Large intestine (tissue), 3 donors: ENCODE results near the gene CSNK1G1. TPM values are rescaled to one million over a fixed set of nuclear protein-coding genes. Genes with fewer than 3 reads are reported as not detected.

Experiments
- DNase-seq, 2 donors: peaks; one replicate each; pipeline versions ENCODE4 v3.0.0 to v3.0.0-alpha.2; 2013
- H3K27ac ChIP-seq: one replicate; pipeline ENCODE4 v1.5.1; 2013; ENCODE audit warnings: low read length
- H3K27me3 ChIP-seq: 2 replicates; pipeline ENCODE4 v1.6.1; 2013; ENCODE audit warnings: low read length; ENCODE audit not compliant: control insufficient read depth, insufficient read depth
- H3K36me3 ChIP-seq: 2 replicates; pipeline ENCODE4 v1.6.1; 2013; ENCODE audit warnings: low read length; ENCODE audit not compliant: control insufficient read depth, insufficient read depth
- H3K4me1 ChIP-seq: one replicate; pipeline ENCODE4 v1.6.1; 2013; ENCODE audit warnings: low read length; ENCODE audit not compliant: control insufficient read depth, insufficient read depth
- H3K4me3 ChIP-seq: one replicate; pipeline ENCODE4 v1.5.1; 2013; ENCODE audit warnings: low read length
- H3K9me3 ChIP-seq: one replicate; pipeline ENCODE4 v1.6.1; 2013; ENCODE audit warnings: mild to moderate bottlenecking, low read depth, low read length, moderate library complexity; ENCODE audit not compliant: control insufficient read depth
- WGBS: methylation state at CpG from one replicate; pipeline ENCODE4 v1.1.5; 2013; ENCODE audit warnings: low lambda C conversion rate; ENCODE audit not compliant: insufficient coverage; 5-methylcytosine and 5-hydroxymethylcytosine counted together
- polyA plus RNA-seq: library from polyadenylated mRNA; unstranded; fragments of 120-200 nt; gene quantifications from one replicate; pipeline ENCODE4 v1.2.1, GENCODE V29; 2013

Gene CSNK1G1
- polyA plus RNA-seq, 1 donor, result 11.9 TPM

- H3K36me3 ChIP-seq, result peaks cover 9% of the 10 kb centered on the region
- WGBS, result 40% methylated on average over 1 of the region's 3 CpGs
- peak in 1 of 2 donors; percentile 29 for DNase-seq
- H3K4me3 ChIP-seq, result no peak overlapping the region
- H3K4me1 ChIP-seq, result no peaks in the 10 kb centered on the region
- no peak overlapping the region for H3K27ac ChIP-seq
- no peaks in the 10 kb centered on the region for H3K9me3 ChIP-seq
- H3K27me3 ChIP-seq, result no peaks in the 10 kb centered on the region
These were observed 146.2 kb downstream of the CSNK1G1 start for GRCh38 chr15:64209680-64210334.

- H3K27ac ChIP-seq, result no peak overlapping the region
- H3K27me3 ChIP-seq, result no peaks in the 10 kb centered on the region
- no peak overlapping the region for H3K4me3 ChIP-seq
- peaks cover 29% of the 10 kb centered on the region for H3K36me3 ChIP-seq
- no peak for DNase-seq
- no peaks in the 10 kb centered on the region for H3K9me3 ChIP-seq
- no peaks in the 10 kb centered on the region for H3K4me1 ChIP-seq
These were observed 150.8 kb downstream of the CSNK1G1 start for GRCh38 chr15:64205202-64205601.

DNA sequence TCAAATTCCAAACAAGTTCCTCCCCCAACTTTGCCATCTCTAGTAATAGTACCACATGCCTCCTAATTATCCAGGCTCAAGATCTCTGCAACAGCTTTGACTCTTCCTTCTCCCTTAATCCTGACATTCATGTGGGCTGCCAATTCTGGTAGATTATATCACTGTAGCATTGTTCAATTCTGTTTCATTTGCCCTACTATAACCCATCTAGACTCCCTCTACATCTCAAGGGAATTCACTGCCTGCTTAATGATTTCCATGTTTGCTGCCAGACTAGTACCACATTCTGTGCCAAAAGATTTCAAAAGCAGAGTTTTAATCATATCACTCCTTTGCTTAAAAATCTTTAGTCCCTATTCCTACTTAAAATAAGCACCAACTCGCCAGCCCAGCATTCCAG, 158.5 kb downstream of the CSNK1G1 start:
- DNase-seq, result no peak
- peaks cover 12% of the 10 kb centered on the region for H3K36me3 ChIP-seq
- H3K27ac ChIP-seq, result no peak overlapping the region
- no peak overlapping the region for H3K4me3 ChIP-seq
- H3K4me1 ChIP-seq, result no peaks in the 10 kb centered on the region
- WGBS, result no CpG with 5 or more reads among the region's 1 CpG
- H3K27me3 ChIP-seq, result no peaks in the 10 kb centered on the region
- no peaks in the 10 kb centered on the region for H3K9me3 ChIP-seq

- no peaks in the 10 kb centered on the region for H3K4me1 ChIP-seq
- DNase-seq, result peak in 1 of 2 donors; percentile 20
- no peaks in the 10 kb centered on the region for H3K9me3 ChIP-seq
- no peak overlapping the region for H3K27ac ChIP-seq
- no peaks in the 10 kb centered on the region for H3K27me3 ChIP-seq
- H3K4me3 ChIP-seq, result no peak overlapping the region
- peaks cover 2% of the 10 kb centered on the region for H3K36me3 ChIP-seq
- WGBS, result no CpG with 5 or more reads among the region's 6 CpGs
These were observed 162.0 kb downstream of the CSNK1G1 start for GRCh38 chr15:64193971-64194370.

DNA sequence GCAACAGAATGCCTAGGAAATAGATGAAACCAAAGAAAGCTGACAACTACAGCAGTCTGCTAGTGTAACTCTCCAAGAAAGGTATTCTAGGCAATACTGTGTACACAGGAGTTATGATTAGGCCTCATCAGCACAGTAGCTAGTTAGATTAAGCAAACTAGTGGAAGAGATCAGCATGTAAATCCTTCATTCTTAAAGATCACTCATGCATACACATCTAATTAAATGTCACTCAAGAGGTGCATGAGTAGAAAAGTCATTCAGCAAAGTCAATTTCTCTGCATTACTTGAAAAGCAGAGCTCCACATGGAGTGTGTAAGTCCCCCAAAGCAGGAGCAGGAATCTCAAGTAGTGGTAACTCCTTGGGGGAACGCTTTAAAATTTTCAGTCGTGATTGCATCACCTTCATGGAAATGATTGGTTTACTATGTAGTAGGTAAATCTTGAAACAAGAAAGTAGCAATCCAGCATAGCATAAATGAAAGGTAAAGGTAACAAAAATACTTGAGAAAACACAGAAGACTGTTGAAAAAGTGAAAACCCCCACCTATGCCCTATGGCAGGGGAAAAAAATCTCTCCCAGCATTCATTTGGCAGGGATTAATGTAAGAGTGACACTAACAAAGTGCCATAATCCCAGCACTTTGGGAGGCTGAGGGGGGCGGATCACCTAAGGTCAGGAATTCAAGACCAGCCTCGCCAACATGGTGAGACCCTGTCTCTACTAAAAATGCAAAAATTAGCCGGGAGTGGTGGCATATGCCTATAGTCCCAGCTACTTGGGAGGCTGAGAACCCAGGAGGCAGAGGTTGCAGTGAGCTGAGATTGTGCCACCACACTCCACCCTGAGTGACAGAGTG, 163.8 kb downstream of the CSNK1G1 start:
- WGBS, result 90% methylated on average over 2 of the region's 5 CpGs
- H3K36me3 ChIP-seq, result peaks cover 6% of the 10 kb centered on the region
- H3K4me3 ChIP-seq, result no peak overlapping the region
- DNase-seq, result no peak
- no peaks in the 10 kb centered on the region for H3K27me3 ChIP-seq
- H3K27ac ChIP-seq, result no peak overlapping the region
- no peaks in the 10 kb centered on the region for H3K9me3 ChIP-seq
- no peaks in the 10 kb centered on the region for H3K4me1 ChIP-seq

DNA sequence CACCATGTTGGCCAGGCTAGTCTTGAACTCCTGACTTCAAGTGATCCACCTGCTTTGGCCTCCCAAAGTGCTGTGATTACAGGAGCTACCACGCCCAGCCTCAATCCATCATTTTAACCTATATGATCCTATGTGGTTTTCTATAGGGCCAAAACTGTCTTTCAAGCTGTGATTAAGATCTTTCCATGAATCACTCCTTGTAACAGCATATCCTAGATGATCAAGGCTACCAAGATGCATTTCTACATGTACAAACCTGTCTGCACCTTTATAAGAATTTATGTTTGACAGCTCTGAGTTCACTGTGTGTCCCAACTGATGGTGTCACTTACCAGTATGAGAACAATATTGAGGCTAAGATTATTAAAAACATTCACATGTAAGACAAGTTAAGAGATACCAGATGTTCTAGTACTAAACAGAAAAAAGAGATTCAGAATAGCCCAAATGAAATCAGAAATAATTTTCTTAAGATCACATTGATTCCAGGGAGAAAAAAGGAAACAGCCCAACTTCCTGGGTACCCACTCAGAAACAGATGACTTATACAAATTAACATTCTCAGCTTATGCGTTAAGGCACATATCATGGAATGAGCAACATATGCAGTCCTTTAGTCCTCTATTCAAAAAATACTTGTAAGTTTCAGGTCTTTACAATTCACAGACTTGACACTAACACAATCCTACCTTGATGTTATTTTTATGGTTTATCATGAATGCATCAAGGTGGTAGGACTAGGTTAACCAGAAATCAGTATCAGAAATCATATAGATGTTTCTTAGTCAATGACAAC, 168.4 kb downstream of the CSNK1G1 start:
- Histone ChIP-seq H3K36me3 (peaks cover 12% of the 10 kb centered on the region), H3K4me1 (no peaks in the 10 kb centered on the region), H3K27ac (no peak overlapping the region), H3K27me3 (no peaks in the 10 kb centered on the region), H3K9me3 (no peaks in the 10 kb centered on the region), H3K4me3 (no peak overlapping the region)
- WGBS, result 83% methylated on average over 1 of the region's 2 CpGs
- DNase-seq, result no peak

- Histone ChIP-seq H3K36me3 (peaks cover 16% of the 10 kb centered on the region), H3K9me3 (no peaks in the 10 kb centered on the region), H3K27me3 (no peaks in the 10 kb centered on the region), H3K4me1 (no peaks in the 10 kb centered on the region), H3K27ac (no peak overlapping the region), H3K4me3 (no peak overlapping the region)
- DNase-seq, result no peak
- WGBS, result 100% methylated on average over 3 of the region's 9 CpGs
These were observed 170.6 kb downstream of the CSNK1G1 start for GRCh38 chr15:64185146-64185911.

- Histone ChIP-seq H3K27me3 (no peaks in the 10 kb centered on the region), H3K4me3 (no peak overlapping the region), H3K27ac (no peak overlapping the region), H3K4me1 (no peaks in the 10 kb centered on the region), H3K36me3 (peaks cover 27% of the 10 kb centered on the region), H3K9me3 (no peaks in the 10 kb centered on the region)
- DNase-seq, result peak in 1 of 2 donors; percentile 11
- WGBS, result 92% methylated on average over 2 of the region's 4 CpGs
These were observed 173.1 kb downstream of the CSNK1G1 start for GRCh38 chr15:64182859-64183370.

GRCh38 chr15:64180235-64180824, 175.6 kb downstream of the CSNK1G1 start:
- H3K36me3 ChIP-seq, result peaks cover 32% of the 10 kb centered on the region
- H3K4me1 ChIP-seq, result no peaks in the 10 kb centered on the region
- 33% methylated on average over 1 of the region's 8 CpGs for WGBS
- no peaks in the 10 kb centered on the region for H3K27me3 ChIP-seq
- H3K27ac ChIP-seq, result no peak overlapping the region
- no peak for DNase-seq
- H3K4me3 ChIP-seq, result no peak overlapping the region
- no peaks in the 10 kb centered on the region for H3K9me3 ChIP-seq
